ENCODE measurements around the gene FGFBP2. TPM values are rescaled to one million over a fixed set of nuclear protein-coding genes. Genes with fewer than 3 reads are reported as not detected.
"Not testable (repeated sequence)": the region's sequence is repeated elsewhere in the genome, so short reads cannot be mapped to it uniquely, and the experiment has no call there.

FGFBP2 gene
- total RNA-seq, 1 donor from 2014 or later = not detected

DNA sequence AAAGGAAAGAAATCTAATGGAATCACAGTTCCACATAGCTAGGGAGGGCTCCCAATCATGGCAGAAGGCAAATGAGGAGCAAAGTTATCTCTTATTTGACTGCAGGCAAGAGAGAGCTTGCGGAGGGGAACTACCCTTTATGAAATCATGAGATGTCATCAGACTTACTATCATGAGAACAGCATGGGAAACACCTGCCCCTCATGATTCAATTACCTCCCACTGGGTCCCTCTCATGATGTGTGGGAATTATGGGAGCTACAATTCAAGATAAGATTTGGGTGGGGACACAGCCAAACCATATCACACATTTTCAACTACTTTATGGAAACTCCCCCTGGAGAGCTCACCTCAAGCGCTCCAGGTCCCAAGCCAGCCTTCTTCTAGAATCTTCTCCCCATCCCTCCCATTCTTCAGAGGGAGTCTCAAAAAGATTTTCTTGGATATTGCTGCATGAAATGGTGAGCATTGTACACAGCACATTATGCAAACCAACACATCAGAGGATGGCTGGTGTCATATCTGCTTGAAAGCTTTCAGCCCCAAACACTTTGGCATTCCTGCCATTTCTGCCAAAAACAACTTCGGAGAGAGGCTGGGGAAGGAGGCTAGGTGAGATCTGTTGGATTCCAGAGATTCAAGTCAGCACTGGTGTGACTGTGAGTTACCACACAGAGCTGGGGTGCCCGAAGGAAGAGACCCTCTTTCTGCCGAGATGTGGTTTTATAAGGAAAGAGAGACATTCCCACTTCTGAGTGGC, 31.3 kb downstream of the FGFBP2 start:
- DNase-seq (ENCODE audit: low read depth in 2 of 2) = no peak

GRCh38 chr4:15930314-15930713, 32.7 kb downstream of the FGFBP2 start:
- DNase-seq (ENCODE audit: low read depth in 2 of 2) = no peak

DNA sequence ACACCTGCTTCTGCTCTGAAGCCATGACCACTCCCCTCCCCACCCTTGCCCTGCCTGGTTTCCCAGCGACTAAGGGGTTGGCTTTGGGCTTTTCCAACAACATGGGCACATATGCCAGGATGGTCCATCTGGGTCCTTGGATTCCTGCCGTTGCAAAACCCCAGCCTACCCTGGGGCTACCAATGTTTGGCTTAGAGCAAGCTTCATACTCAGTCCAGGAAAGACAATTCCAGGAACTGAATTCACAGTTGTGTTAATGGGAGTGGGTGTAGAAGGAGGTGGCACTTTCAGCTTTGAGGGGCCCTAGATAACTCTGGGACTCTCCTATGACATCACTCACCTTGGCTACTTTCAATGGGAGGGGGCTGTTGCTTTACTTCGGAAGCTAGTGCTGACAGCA, 33.4 kb downstream of the FGFBP2 start:
- no peak for DNase-seq (ENCODE audit: low read depth in 2 of 2)

- no peak for DNase-seq (ENCODE audit: low read depth in 2 of 2)
These were observed 34.1 kb downstream of the FGFBP2 start for GRCh38 chr4:15928883-15929282.

- peak in 1 of 2 donors; percentile 71 for DNase-seq (ENCODE audit: low read depth in 2 of 2)
These were observed 36.5 kb downstream of the FGFBP2 start for GRCh38 chr4:15926486-15926885.

- peak in 1 of 2 donors; percentile 34 for DNase-seq (ENCODE audit: low read depth in 2 of 2)
These were observed 37.1 kb downstream of the FGFBP2 start for GRCh38 chr4:15925830-15926229.

GRCh38 chr4:15921592-15921932, 41.4 kb downstream of the FGFBP2 start:
- DNase-seq (ENCODE audit: low read depth in 2 of 2) = no peak

- DNase-seq (ENCODE audit: low read depth in 2 of 2) = peak; percentile 90 to 96
These were observed 42.0 kb downstream of the FGFBP2 start for GRCh38 chr4:15920723-15921591.

DNA sequence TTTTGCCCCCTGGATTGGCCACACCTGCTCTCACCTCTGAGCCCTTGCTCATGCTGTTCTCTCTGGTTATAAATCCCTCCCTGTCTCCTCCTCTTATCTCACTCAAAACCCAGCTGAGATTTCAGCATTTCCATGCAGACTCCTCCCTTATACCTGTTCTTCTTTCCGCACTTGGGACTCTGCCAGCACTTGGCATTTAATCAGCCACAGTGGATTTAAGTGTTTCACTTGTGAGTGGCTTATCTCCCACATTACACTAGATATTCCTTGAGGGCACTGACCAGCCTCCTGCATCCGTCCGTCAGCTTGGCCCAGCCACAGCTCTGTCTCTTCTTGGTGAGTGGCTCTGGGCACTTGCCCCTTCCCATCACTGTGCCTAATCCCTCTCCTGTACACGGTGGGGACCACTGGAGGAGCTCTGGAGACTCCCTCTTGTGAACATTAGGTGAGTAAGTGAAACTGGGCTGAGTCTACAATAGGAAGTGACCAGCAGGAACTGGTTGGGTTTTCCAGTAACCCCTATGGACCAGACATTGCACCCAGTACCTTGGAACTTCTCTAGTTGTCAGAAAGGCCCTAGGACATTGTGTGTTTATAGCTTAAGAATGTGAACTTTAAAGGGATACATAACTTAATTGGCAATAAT, 44.4 kb downstream of the FGFBP2 start:
- no peak for DNase-seq (ENCODE audit: low read depth in 2 of 2)

DNA sequence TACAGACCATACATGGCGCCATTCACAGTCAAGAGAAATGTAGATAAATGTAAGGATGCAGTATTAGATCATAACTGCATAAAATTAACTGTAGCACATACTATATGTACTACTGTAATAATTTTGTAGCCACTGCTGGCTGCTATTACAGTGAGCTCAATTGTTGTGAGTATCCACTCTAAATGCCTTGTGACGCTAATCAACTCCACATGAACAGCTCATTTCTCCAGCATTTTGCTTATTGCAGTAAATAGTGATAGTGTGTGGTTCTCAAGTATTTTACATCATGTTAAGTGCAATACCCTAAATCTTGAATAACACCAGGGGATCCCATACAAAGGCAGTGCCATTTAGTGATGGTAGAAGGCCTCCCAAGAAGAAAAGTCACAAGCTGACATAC, 45.7 kb downstream of the FGFBP2 start:
- no peak for DNase-seq (ENCODE audit: low read depth in 2 of 2)

- DNase-seq (ENCODE audit: low read depth in 2 of 2) = not testable (repeated sequence)
These were observed 46.6 kb downstream of the FGFBP2 start for GRCh38 chr4:15916358-15916757.

DNA sequence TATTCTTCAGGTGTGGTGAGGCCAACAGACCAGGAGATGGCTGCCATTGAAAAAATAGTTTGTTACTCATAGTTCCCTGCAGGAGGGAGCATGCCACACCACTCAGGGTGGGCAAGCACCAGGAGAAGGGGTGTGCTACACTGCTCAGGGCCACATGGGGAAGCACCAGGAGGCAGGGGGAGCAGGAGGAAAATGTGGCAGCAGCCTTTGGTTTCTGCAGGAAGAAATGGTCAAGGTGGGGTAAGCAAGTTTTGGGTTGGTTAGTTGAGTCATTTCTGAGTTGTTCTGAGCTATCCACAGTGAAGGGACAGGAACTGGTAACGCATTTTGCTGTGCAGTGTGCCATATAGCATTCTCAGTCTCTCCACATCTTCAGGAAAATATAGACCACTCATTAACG, 48.2 kb downstream of the FGFBP2 start:
- DNase-seq (ENCODE audit: low read depth in 2 of 2) = no peak

DNA sequence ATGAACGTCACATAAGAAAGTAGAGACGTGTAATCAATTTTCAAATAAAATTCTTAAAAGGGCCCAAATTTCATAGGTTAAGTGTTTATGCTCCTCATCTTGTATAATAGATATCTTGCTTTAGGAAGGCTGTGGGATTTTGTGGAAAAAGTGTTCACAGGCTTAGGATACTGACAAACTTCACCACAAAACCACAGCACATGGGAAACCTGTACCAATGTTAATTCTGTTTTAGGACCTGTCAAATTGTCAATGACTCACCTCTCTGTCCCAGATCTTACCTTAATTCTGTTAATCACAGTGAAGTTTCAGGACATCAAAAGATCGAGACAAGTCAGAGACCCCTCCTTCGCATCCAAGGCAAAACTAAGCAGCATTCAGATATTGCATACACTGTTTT, 48.7 kb downstream of the FGFBP2 start:
- DNase-seq (ENCODE audit: low read depth in 2 of 2) = no peak

GRCh38 chr4:15913631-15913970, 49.4 kb downstream of the FGFBP2 start:
- peak; percentile 76 to 94 for DNase-seq (ENCODE audit: low read depth in 2 of 2)

DNA sequence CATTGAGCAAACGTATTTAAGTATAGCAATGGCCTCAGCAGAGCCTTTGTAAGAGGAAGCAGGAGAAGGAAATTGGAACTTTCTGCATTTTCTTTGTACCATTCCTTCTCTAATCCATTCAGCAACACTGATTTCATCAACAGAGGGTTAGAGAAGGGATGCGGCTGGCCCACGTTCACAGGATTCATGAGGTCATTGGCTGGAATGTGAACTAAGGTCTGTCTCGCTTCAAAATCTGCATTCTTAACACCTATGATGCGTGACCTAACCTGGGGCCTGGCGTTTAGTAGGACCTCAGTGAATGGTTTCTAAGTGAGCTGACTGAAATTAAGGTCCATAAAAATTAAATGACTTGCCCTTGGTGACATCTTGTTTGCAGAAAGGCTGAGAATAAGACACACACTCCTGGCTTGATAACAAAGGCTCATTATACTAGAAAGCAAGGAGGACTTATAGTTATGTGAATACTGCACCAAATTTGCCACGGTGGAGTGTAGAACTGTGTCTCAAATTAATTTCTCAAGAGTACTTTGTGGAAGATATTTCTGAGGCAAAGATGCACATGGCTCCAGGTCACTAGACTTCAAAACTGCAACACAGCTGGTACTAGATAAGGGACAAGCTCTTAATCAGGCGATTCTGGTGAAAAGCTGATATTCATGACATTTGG, 49.9 kb downstream of the FGFBP2 start:
- DNase-seq (ENCODE audit: low read depth in 2 of 2) = peak in 1 of 2 donors; percentile 40

GRCh38 chr4:15912236-15912635, 50.7 kb downstream of the FGFBP2 start:
- peak; percentile 28 to 90 for DNase-seq (ENCODE audit: low read depth in 2 of 2)

Other genes with a start within 250 kb of the FGFBP2 start
- 10.9 and 11.1 TPM in 2 replicates for gene CD38, start 184.8 kb downstream of the FGFBP2 start, total RNA-seq
- gene FGFBP1, start 24.4 kb downstream of the FGFBP2 start, total RNA-seq = not detected in 2 replicates
- gene PROM1, start 120.8 kb upstream of the FGFBP2 start, total RNA-seq = under 0.01 TPM in 1 of 2 replicates, not detected in the other